HEK293 (cell line): ENCODE measurements around the gene VCL.

Experiments
- CTCF ChIA-PET: fragments of 350-600 bp; formaldehyde crosslinking; extraction: SDS; loops from one replicate; lab custom pipeline; 2021; ENCODE audit warnings: antibody characterized with exemption; lab: Yijun Ruan, JAX
- POLR2A ChIA-PET: fragments of 300-600 bp; formaldehyde crosslinking; extraction: SDS; loops from one replicate; lab custom pipeline; 2020; ENCODE audit warnings: antibody characterized with exemption, inconsistent platforms; lab: Yijun Ruan, JAX
- H3K27ac ChIP-seq: fragments of 200-500 bp; sonication (Bioruptor generic); 2 replicates; pipeline ENCODE4 v1.5.1; 2014; ENCODE audit warnings: low read depth, low read length, control low read depth, inconsistent platforms; ENCODE audit errors: extremely low read depth
- H3K36me3 ChIP-seq, 2 experiments: fragments of 200-500 bp in 1 of 2; sonication (Bioruptor generic) in 1 of 2; 1 replicate in 1 of 2; 2 replicates in 1 of 2; pipeline ENCODE4 v1.5.1; 2014 to 2017; ENCODE audit warnings: inconsistent platforms in 2 of 2, low read length in 2 of 2; ENCODE audit not compliant: control insufficient read depth in 2 of 2, insufficient read depth in 1 of 2
- H3K4me1 ChIP-seq: fragments of 200-500 bp; sonication (Bioruptor generic); 2 replicates; pipeline ENCODE4 v1.5.1; 2014; ENCODE audit warnings: mild to moderate bottlenecking, low read length, inconsistent platforms; ENCODE audit not compliant: control insufficient read depth, insufficient read depth
- H3K4me3 ChIP-seq: 2 replicates; pipeline ENCODE4 v1.5.1; 2011; ENCODE audit warnings: low read depth, mild to moderate bottlenecking, control low read depth, low read length, moderate library complexity
- H3K9me3 ChIP-seq: fragments of 200-500 bp; sonication (Bioruptor generic); 2 replicates; pipeline ENCODE4 v1.5.1; 2014; ENCODE audit warnings: low read depth, low read length, inconsistent platforms; ENCODE audit not compliant: control insufficient read depth, insufficient read depth
- CTCF ChIP-seq: fragments of 450-650 bp; formaldehyde crosslinking; IDR thresholded peaks from 2 replicates; pipeline ENCODE4 v1.5.1; 2016; ENCODE audit warnings: missing biosample characterization, missing genetic modification characterization
- HOXC10 ChIP-seq: sonication (generic); formaldehyde crosslinking; IDR thresholded peaks from 2 replicates; pipeline ENCODE4 v1.8.1; 2023; ENCODE audit warnings: mild to moderate bottlenecking, missing genetic modification reagents
- MEIS1 ChIP-seq: sonication (generic); formaldehyde crosslinking; IDR thresholded peaks from 2 replicates; pipeline ENCODE4 v1.8.1; 2022; ENCODE audit warnings: missing genetic modification reagents, mild to moderate bottlenecking, borderline replicate concordance
- SCRT2 ChIP-seq: fragments of 450-650 bp; formaldehyde crosslinking; IDR thresholded peaks from 2 replicates; pipeline ENCODE4 v1.5.1; 2016; ENCODE audit warnings: missing biosample characterization, missing genetic modification characterization
- SP7 ChIP-seq: fragments of 450-650 bp; formaldehyde crosslinking; IDR thresholded peaks from 2 replicates; pipeline ENCODE4 v1.5.1; 2016; ENCODE audit warnings: missing biosample characterization, missing genetic modification characterization
- ZBTB8A ChIP-seq: fragments of 450-650 bp; formaldehyde crosslinking; IDR thresholded peaks from 2 replicates; pipeline ENCODE4 v1.5.1; 2016; ENCODE audit warnings: missing biosample characterization, missing genetic modification characterization
- ZFP37 ChIP-seq: fragments of 450-650 bp; formaldehyde crosslinking; IDR thresholded peaks from 2 replicates; pipeline ENCODE4 v1.5.1; 2016; ENCODE audit warnings: missing biosample characterization, missing genetic modification characterization
- ZNF16 ChIP-seq: fragments of 450-650 bp; formaldehyde crosslinking; IDR thresholded peaks from 2 replicates; pipeline ENCODE4 v1.5.1; 2016; ENCODE audit warnings: low read depth, missing biosample characterization, missing genetic modification characterization
- ZNF169 ChIP-seq: fragments of 450-650 bp; formaldehyde crosslinking; IDR thresholded peaks from 2 replicates; pipeline ENCODE4 v1.5.1; 2016; ENCODE audit warnings: missing biosample characterization, missing genetic modification characterization
- ZNF26 ChIP-seq: fragments of 450-650 bp; formaldehyde crosslinking; IDR thresholded peaks from 2 replicates; pipeline ENCODE4 v1.5.1; 2016; ENCODE audit warnings: missing biosample characterization, missing genetic modification characterization
- ZNF354C ChIP-seq: fragments of 450-650 bp; formaldehyde crosslinking; IDR thresholded peaks from 2 replicates; pipeline ENCODE4 v1.5.1; 2016; ENCODE audit warnings: missing biosample characterization, missing genetic modification characterization, low read depth, borderline replicate concordance
- ZNF513 ChIP-seq: fragments of 450-650 bp; IDR thresholded peaks from 2 replicates; pipeline ENCODE4 v1.5.1; 2018; ENCODE audit warnings: missing biosample characterization, missing genetic modification characterization
- ZNF600 ChIP-seq: fragments of 450-650 bp; formaldehyde crosslinking; IDR thresholded peaks from 2 replicates; pipeline ENCODE4 v1.5.1; 2016; ENCODE audit warnings: missing biosample characterization, missing genetic modification characterization
- ZNF624 ChIP-seq: fragments of 450-650 bp; formaldehyde crosslinking; IDR thresholded peaks from 2 replicates; pipeline ENCODE4 v1.5.1; 2017; ENCODE audit warnings: missing biosample characterization, missing genetic modification characterization
- ZNF670 ChIP-seq: fragments of 450-650 bp; formaldehyde crosslinking; IDR thresholded peaks from 2 replicates; pipeline ENCODE4 v1.5.1; 2016; ENCODE audit warnings: missing biosample characterization, missing genetic modification characterization, low read depth
- ZNF692 ChIP-seq: fragments of 450-650 bp; formaldehyde crosslinking; IDR thresholded peaks from 2 replicates; pipeline ENCODE4 v1.5.1; 2016; ENCODE audit warnings: missing biosample characterization, missing genetic modification characterization
- ZNF707 ChIP-seq: fragments of 450-650 bp; formaldehyde crosslinking; IDR thresholded peaks from 2 replicates; pipeline ENCODE4 v1.5.1; 2016; ENCODE audit warnings: missing biosample characterization, missing genetic modification characterization
- ZNF768 ChIP-seq: fragments of 450-650 bp; formaldehyde crosslinking; IDR thresholded peaks from 2 replicates; pipeline ENCODE4 v1.5.1; 2018; ENCODE audit warnings: missing biosample characterization, mild to moderate bottlenecking, missing genetic modification characterization
- ZNF776 ChIP-seq: fragments of 450-650 bp; formaldehyde crosslinking; IDR thresholded peaks from 2 replicates; pipeline ENCODE4 v1.5.0; 2017; ENCODE audit warnings: missing biosample characterization, missing genetic modification characterization, borderline replicate concordance
- ZNF785 ChIP-seq: fragments of 450-650 bp; formaldehyde crosslinking; IDR thresholded peaks from 2 replicates; pipeline ENCODE4 v1.5.1; 2016; ENCODE audit warnings: missing biosample characterization, missing genetic modification characterization

VCL gene

GRCh38 chr10:74052994-74053393, 55.1 kb downstream of the VCL start:
- ChIA-PET POLR2A (no interaction called here), CTCF (interaction anchor here (0.8 kb wide), 2 partner anchors 173 to 176 kb away, joined by 3 read pairs; no protein-coding TSS in a partner anchor)
- no peaks in the 10 kb centered on the region; a peak in 1 of 3 replicates for H3K36me3 ChIP-seq
- H3K4me1 ChIP-seq = 0 out of 2 replicates have a peak, but pooled peaks cover 5% of the 10 kb centered on the region
- no peak overlapping the region for H3K27ac ChIP-seq
- no peaks in the 10 kb centered on the region for H3K9me3 ChIP-seq
- H3K4me3 ChIP-seq = no peak overlapping the region
- no peak for TF ChIP-seq ZFP37 (tag by site-specific recombination)
- TF ChIP-seq ZNF26 (tag by site-specific recombination) = no peak

- POLR2A ChIA-PET = interaction anchor here (0.5 to 1.5 kb wide), 3 partner anchors 56 to 495 kb away, joined by 4 to 5 read pairs (median 5); no protein-coding TSS in a partner anchor
- no peaks in the 10 kb centered on the region; a peak in 1 of 3 replicates for H3K36me3 ChIP-seq
- TF ChIP-seq ZNF354C (tag by site-specific recombination) (no peak), SCRT2 (tag by site-specific recombination) (no peak), HOXC10 (no peak), MEIS1 (CRISPR knock-in tag) (no peak), ZNF600 (tag by site-specific recombination) (no peak), ZNF776 (tag by site-specific recombination) (no peak), ZNF513 (no peak), ZNF16 (no peak), ZNF624 (tag by site-specific recombination) (no peak), ZNF768 (tag by site-specific recombination) (no peak), ZNF692 (no peak), CTCF (no peak), SP7 (tag by site-specific recombination) (no peak), ZNF785 (no peak), ZNF169 (tag by site-specific recombination) (no peak), ZNF670 (no peak), ZBTB8A (tag by site-specific recombination) (no peak), ZNF707 (tag by site-specific recombination) (no peak)
- H3K4me1 ChIP-seq = no peaks in the 10 kb centered on the region
- no peak overlapping the region for H3K4me3 ChIP-seq
- H3K9me3 ChIP-seq = no peaks in the 10 kb centered on the region
- H3K27ac ChIP-seq = no peak overlapping the region
- CTCF ChIA-PET = interaction anchor here (0.6 to 1.2 kb wide), 3 partner anchors 20 to 168 kb away, joined by 3 read pairs; no protein-coding TSS in a partner anchor
Measured at GRCh38 chr10:74055383-74056049, 57.6 kb downstream of the VCL start.
